Measurements from ENCODE around the gene CD200R1. TPM values are rescaled to one million over a fixed set of nuclear protein-coding genes. Genes with fewer than 3 reads are reported as not detected.

Gene CD200R1
- total RNA-seq, 2 donors from 2014 or later: 0.84 to 1.1 TPM

- TF ChIP-seq CTCF (IDR thresholded peaks at IDR 0.05): no peak
- no peak for DNase-seq
- no peak overlapping the region for H3K27ac ChIP-seq
- no peaks in the 10 kb centered on the region for H3K9me3 ChIP-seq
- no peaks in the 10 kb centered on the region for H3K27me3 ChIP-seq
- no peak overlapping the region for H3K9ac ChIP-seq (ENCODE audit: low read depth in 2 of 2, low read length in 2 of 2)
- no peaks in the 10 kb centered on the region for H3K36me3 ChIP-seq
- H3K4me1 ChIP-seq: no peaks in the 10 kb centered on the region
- no peak overlapping the region for H3K4me3 ChIP-seq
- intact Hi-C loops (cut with DNase I): no loop called here
Observed at GRCh38 chr3:112908252-112908651, 66.7 kb downstream of the CD200R1 start.

GRCh38 chr3:112904786-112905185 is 70.1 kb downstream of the CD200R1 start:
- H3K27ac ChIP-seq: no peak overlapping the region
- no peaks in the 10 kb centered on the region for H3K27me3 ChIP-seq
- H3K36me3 ChIP-seq: no peaks in the 10 kb centered on the region
- TF ChIP-seq CTCF (IDR thresholded peaks at IDR 0.05): no peak
- H3K4me3 ChIP-seq: no peak overlapping the region
- H3K9me3 ChIP-seq: no peaks in the 10 kb centered on the region
- H3K9ac ChIP-seq (ENCODE audit: low read depth in 2 of 2, low read length in 2 of 2): no peak overlapping the region
- intact Hi-C loops (cut with DNase I): no loop called here
- H3K4me1 ChIP-seq: no peaks in the 10 kb centered on the region
- DNase-seq: no peak

- Histone ChIP-seq H3K9ac (ENCODE audit: low read depth in 2 of 2, low read length in 2 of 2) (no peak overlapping the region), H3K4me1 (no peaks in the 10 kb centered on the region), H3K36me3 (no peaks in the 10 kb centered on the region), H3K27ac (no peak overlapping the region), H3K27me3 (no peaks in the 10 kb centered on the region), H3K9me3 (no peaks in the 10 kb centered on the region), H3K4me3 (no peak overlapping the region)
- intact Hi-C loops (cut with DNase I): no loop called here
- no peak for TF ChIP-seq CTCF (IDR thresholded peaks at IDR 0.05)
- DNase-seq: no peak
Observed at GRCh38 chr3:112900113-112900512, 74.8 kb downstream of the CD200R1 start.

GRCh38 chr3:112897791-112898190 is 77.1 kb downstream of the CD200R1 start:
- H3K9ac ChIP-seq (ENCODE audit: low read depth in 2 of 2, low read length in 2 of 2): no peak overlapping the region
- no peak overlapping the region for H3K4me3 ChIP-seq
- intact Hi-C loops (cut with DNase I): no loop called here

GRCh38 chr3:112894258-112894657 is 80.6 kb downstream of the CD200R1 start:
- intact Hi-C loops (cut with DNase I): no loop called here
- H3K27me3 ChIP-seq: no peaks in the 10 kb centered on the region
- no peaks in the 10 kb centered on the region for H3K4me1 ChIP-seq
- no peak overlapping the region for H3K27ac ChIP-seq
- H3K9me3 ChIP-seq: no peaks in the 10 kb centered on the region
- no peak overlapping the region for H3K9ac ChIP-seq (ENCODE audit: low read depth in 2 of 2, low read length in 2 of 2)
- DNase-seq: no peak
- no peaks in the 10 kb centered on the region for H3K36me3 ChIP-seq
- no peak overlapping the region for H3K4me3 ChIP-seq
- no peak for TF ChIP-seq CTCF (IDR thresholded peaks at IDR 0.05)

More at GRCh38 chr3:112897791-112898190, 77.1 kb downstream of the CD200R1 start:
- no peaks in the 10 kb centered on the region for H3K9me3 ChIP-seq
- H3K4me1 ChIP-seq: no peaks in the 10 kb centered on the region
- no peaks in the 10 kb centered on the region for H3K36me3 ChIP-seq
- no peaks in the 10 kb centered on the region for H3K27me3 ChIP-seq
- no peak for DNase-seq
- H3K27ac ChIP-seq: no peak overlapping the region
- TF ChIP-seq CTCF (IDR thresholded peaks at IDR 0.05): no peak

GRCh38 chr3:112889357-112889756 is 85.5 kb downstream of the CD200R1 start:
- H3K4me1 ChIP-seq: no peaks in the 10 kb centered on the region
- no peak overlapping the region for H3K27ac ChIP-seq
- H3K9ac ChIP-seq (ENCODE audit: low read depth in 2 of 2, low read length in 2 of 2): no peak overlapping the region
- intact Hi-C loops (cut with DNase I): no loop called here
- H3K36me3 ChIP-seq: no peaks in the 10 kb centered on the region
- no peaks in the 10 kb centered on the region for H3K27me3 ChIP-seq
- no peaks in the 10 kb centered on the region for H3K9me3 ChIP-seq
- no peak for DNase-seq
- TF ChIP-seq CTCF (IDR thresholded peaks at IDR 0.05): no peak
- H3K4me3 ChIP-seq: no peak overlapping the region
